ENCODE results near the gene DENND1B. TPM values are rescaled to one million over a fixed set of nuclear protein-coding genes. Genes with fewer than 3 reads are reported as not detected.

The DENND1B gene
- total and polyA plus RNA-seq, 2 of the 13 experiments (the other 11 are each of a cell fraction or from before 2014, with no cell fraction given), result 2.6 to 5.7 TPM

- TF ChIP-seq ZNF451 (CRISPR knock-in tag; IDR thresholded peaks at IDR 0.05) (peak; percentile 62), CEBPB (IDR thresholded peaks at IDR 0.05; ENCODE audit: borderline replicate concordance, low read depth, low read length) (peak; percentile 86), ZNF652 (CRISPR knock-in tag; IDR thresholded peaks at IDR 0.05; ENCODE audit: borderline replicate concordance, low read depth) (no peak), CSRNP2 (CRISPR knock-in tag; conservative IDR thresholded peaks at IDR 0.05; ENCODE audit: low read depth) (no peak), MAX (IDR thresholded peaks at IDR 0.05) (peak; percentile 59), SOX13 (IDR thresholded peaks at IDR 0.05) (no peak), SOX13 (CRISPR knock-in tag; conservative IDR thresholded peaks at IDR 0.05 in 1 of 2, IDR thresholded peaks at IDR 0.05 in 1 of 2) (0 out of 4 replicates have a peak, but pooled peaks of 1 of the 2 experiments have one; percentile 20), SKIL (CRISPR knock-in tag; IDR thresholded peaks at IDR 0.05; ENCODE audit: borderline replicate concordance) (no peak), GABPB1 (CRISPR knock-in tag; IDR thresholded peaks at IDR 0.05) (peak; percentile 69), ZNF331 (CRISPR knock-in tag; IDR thresholded peaks at IDR 0.05) (0 out of 2 replicates have a peak, but pooled peaks have one; percentile 13), RBM39 (IDR thresholded peaks at IDR 0.05; ENCODE audit: low read depth, low read length, poor library complexity, severe bottlenecking) (peak; percentile 41), ATF7-NPFF (CRISPR knock-in tag; IDR thresholded peaks at IDR 0.05; ENCODE audit: low read depth) (no peak; the same call in 1 of the 2 replicates)
- TF ChIP-seq, protein P1, sequence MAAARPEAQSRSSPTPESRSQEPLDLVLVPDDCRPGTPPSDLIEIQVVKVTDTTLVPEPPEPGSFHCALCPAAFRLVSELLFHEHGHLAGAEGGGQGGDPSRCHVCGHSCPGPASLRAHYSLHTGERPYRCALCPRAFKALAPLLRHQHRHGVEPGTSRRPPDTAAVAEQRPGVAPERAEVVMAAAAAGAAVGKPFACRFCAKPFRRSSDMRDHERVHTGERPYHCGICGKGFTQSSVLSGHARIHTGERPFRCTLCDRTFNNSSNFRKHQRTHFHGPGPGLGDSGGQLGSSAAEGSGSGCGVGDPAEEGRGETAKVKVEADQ (CRISPR knock-in tag; IDR thresholded peaks at IDR 0.05; ENCODE audit: borderline replicate concordance), result no peak
- TF ChIP-seq, protein P2, sequence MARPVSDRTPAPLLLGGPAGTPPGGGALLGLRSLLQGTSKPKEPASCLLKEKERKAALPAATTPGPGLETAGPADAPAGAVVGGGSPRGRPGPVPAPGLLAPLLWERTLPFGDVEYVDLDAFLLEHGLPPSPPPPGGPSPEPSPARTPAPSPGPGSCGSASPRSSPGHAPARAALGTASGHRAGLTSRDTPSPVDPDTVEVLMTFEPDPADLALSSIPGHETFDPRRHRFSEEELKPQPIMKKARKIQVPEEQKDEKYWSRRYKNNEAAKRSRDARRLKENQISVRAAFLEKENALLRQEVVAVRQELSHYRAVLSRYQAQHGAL (CRISPR knock-in tag; IDR thresholded peaks at IDR 0.05; ENCODE audit: not compliant biosample characterization), result no peak
- TF ChIP-seq, protein P3, sequence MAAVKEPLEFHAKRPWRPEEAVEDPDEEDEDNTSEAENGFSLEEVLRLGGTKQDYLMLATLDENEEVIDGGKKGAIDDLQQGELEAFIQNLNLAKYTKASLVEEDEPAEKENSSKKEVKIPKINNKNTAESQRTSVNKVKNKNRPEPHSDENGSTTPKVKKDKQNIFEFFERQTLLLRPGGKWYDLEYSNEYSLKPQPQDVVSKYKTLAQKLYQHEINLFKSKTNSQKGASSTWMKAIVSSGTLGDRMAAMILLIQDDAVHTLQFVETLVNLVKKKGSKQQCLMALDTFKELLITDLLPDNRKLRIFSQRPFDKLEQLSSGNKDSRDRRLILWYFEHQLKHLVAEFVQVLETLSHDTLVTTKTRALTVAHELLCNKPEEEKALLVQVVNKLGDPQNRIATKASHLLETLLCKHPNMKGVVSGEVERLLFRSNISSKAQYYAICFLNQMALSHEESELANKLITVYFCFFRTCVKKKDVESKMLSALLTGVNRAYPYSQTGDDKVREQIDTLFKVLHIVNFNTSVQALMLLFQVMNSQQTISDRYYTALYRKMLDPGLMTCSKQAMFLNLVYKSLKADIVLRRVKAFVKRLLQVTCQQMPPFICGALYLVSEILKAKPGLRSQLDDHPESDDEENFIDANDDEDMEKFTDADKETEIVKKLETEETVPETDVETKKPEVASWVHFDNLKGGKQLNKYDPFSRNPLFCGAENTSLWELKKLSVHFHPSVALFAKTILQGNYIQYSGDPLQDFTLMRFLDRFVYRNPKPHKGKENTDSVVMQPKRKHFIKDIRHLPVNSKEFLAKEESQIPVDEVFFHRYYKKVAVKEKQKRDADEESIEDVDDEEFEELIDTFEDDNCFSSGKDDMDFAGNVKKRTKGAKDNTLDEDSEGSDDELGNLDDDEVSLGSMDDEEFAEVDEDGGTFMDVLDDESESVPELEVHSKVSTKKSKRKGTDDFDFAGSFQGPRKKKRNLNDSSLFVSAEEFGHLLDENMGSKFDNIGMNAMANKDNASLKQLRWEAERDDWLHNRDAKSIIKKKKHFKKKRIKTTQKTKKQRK (IDR thresholded peaks at IDR 0.05; ENCODE audit: low read length), result no peak
Observed at GRCh38 chr1:197775282-197776262, at the start of gene DENND1B (continued).
